Liver (tissue), 3 donors: ENCODE data around the gene MAGEA3.
"Not testable (repeated sequence)": the region's sequence is repeated elsewhere in the genome, so short reads cannot be mapped to it uniquely, and the experiment has no call there.

Source experiments
- RAD21 ChIP-seq, 2 donors: IDR thresholded peaks; 2 replicates each; pipeline ENCODE4 v1.6.1; 2016; ENCODE audit warnings: antibody characterized with exemption in 2 of 2, mild to moderate bottlenecking in 2 of 2
- TF ChIP-seq, protein P1 (sequence below): fragments of 150-350 bp; IDR thresholded peaks from 2 replicates; pipeline ENCODE4 v1.5.1; 2017; ENCODE audit warnings: improper control_type of control experiment, low read depth, low read length; ENCODE audit not compliant: missing input control
- TF ChIP-seq, protein P2 (sequence below): IDR thresholded peaks from 2 replicates; pipeline ENCODE4 v1.6.1; 2016; ENCODE audit warnings: antibody characterized with exemption
- donor health status: healthy.
- donor health status: healthy.

DNA sequence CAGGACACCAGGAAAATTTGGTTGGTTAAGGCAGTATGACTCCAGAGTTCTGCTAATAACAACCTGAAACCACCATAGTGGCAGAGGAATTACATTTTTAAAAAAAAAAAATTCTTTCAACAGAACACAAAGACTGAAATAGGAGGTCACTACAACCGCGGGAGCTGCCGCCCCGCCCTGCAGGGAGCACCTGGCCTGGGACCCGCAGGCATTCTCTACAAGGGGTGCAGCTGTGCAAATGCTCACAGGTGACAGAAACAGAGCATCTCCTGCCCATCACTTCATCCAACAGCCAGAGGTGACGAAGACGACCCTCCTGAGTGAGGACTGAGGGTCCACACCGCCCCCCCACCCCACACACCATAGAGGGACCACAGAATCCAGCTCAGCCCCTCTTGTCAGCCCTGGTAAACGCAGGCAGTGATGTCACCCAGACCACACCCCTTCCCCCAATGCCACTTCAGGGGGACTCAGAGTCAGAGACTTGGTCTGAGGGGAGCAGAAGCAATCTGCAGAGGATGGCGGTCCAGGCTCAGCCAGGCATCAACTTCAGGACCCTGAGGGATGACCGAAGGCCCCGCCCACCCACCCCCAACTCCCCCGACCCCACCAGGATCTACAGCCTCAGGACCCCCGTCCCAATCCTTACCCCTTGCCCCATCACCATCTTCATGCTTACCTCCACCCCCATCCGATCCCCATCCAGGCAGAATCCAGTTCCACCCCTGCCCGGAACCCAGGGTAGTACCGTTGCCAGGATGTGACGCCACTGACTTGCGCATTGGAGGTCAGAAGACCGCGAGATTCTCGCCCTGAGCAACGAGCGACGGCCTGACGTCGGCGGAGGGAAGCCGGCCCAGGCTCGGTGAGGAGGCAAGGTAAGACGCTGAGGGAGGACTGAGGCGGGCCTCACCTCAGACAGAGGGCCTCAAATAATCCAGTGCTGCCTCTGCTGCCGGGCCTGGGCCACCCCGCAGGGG lies at the start of gene MAGEA3:
- TF ChIP-seq, protein P1, sequence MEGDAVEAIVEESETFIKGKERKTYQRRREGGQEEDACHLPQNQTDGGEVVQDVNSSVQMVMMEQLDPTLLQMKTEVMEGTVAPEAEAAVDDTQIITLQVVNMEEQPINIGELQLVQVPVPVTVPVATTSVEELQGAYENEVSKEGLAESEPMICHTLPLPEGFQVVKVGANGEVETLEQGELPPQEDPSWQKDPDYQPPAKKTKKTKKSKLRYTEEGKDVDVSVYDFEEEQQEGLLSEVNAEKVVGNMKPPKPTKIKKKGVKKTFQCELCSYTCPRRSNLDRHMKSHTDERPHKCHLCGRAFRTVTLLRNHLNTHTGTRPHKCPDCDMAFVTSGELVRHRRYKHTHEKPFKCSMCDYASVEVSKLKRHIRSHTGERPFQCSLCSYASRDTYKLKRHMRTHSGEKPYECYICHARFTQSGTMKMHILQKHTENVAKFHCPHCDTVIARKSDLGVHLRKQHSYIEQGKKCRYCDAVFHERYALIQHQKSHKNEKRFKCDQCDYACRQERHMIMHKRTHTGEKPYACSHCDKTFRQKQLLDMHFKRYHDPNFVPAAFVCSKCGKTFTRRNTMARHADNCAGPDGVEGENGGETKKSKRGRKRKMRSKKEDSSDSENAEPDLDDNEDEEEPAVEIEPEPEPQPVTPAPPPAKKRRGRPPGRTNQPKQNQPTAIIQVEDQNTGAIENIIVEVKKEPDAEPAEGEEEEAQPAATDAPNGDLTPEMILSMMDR = not testable (repeated sequence)
- not testable (repeated sequence) for TF ChIP-seq RAD21 (IDR thresholded peaks at IDR 0.05)
- TF ChIP-seq, protein P2, sequence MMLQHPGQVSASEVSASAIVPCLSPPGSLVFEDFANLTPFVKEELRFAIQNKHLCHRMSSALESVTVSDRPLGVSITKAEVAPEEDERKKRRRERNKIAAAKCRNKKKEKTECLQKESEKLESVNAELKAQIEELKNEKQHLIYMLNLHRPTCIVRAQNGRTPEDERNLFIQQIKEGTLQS = not testable (repeated sequence)
